ENCODE results near the gene HIKESHI. TPM values are rescaled to one million over a fixed set of nuclear protein-coding genes. Genes with fewer than 3 reads are reported as not detected.

Gene HIKESHI, protein sequence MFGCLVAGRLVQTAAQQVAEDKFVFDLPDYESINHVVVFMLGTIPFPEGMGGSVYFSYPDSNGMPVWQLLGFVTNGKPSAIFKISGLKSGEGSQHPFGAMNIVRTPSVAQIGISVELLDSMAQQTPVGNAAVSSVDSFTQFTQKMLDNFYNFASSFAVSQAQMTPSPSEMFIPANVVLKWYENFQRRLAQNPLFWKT
- total RNA-seq: 10 to 100 TPM; 53.5 to 54.9 TPM

DNA sequence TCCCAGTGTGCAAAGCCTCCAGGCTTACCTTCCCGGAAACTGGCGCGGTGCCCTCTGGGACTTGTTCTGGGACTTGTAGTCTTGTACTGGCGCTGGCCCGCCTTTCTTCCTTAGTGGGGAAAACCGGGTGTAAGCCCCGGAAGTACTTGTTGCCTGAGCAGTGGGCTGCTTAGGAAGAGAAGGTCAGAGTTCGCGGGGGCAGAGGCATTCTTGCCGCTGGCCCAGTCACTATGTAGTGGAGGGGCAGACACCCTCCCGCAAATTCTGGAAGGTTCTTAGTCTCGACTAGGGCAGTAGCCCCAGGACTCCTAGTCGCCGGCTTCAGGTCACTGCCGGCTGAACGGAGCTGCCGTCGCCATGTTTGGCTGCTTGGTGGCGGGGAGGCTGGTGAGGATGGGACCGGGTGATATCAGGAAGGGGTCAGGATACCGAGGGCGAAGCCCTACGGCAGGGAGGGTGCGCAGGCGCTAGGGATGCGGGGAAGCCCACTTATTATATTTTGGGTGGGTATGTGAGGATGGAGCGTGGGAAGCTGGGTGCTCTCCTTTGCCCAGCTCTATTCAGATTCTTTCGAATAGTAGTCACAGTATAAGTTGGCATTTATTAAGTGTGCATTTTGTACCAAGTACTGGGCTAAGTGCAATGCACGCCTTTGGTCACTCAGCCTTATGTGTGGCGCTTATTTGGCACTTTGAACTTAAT is at the start of gene HIKESHI:
HIKESHI (plus strand) TSS at position 149 of the 702 bp plus-strand sequence; CDS start at position 358, 209 bp downstream.
- ChIA-PET POLR2A (interaction anchor here (0.9 kb wide), 1 partner anchor 9 kb away, joined by 9 read pairs; no protein-coding TSS in a partner anchor), CTCF (no interaction called here)

DNA sequence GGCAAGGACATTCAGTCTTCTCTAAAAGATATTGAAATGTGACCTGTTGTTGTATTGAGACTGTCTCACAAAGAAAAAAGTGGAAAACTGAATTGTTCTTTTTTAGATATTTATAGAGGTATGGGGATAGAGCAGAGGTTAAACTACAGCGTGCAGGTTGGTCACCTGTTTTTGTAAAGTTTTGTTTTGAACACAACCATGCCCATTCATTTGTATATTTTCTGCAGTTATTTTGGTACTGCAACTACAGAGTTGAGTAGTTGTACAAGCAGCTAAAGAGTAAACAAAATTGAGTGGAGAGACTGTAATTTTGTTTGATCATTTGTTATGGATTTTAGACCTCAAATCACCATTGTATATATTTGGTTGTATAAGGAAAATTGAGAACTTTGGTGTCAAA is 46.1 kb upstream of the HIKESHI start:
- ChIA-PET POLR2A (interaction anchor here (1.0 kb wide), 1 partner anchor 11 kb away, joined by 3 read pairs; the partner anchor contains the start of gene EED), CTCF (no interaction called here)

DNA sequence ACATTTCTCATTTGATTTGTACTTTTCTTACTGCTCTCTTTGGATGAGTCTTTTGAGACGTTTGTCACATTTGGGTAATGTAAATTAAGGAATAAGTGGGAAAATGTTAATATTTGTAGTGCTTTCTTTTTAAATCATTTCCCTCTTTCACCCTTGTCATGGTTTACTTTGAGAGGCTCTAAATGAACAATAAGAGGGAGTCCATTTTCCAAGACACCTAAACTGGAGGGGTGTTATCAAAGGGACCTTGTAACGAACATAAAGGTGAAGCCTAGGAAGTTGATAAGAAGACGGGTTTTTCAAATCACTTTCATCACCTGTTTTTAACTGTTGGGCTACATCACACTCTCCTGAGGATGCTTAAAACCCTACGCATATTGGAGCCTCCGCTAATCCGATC is 45.4 kb upstream of the HIKESHI start:
- ChIA-PET POLR2A (interaction anchor here (1.0 kb wide), 1 partner anchor 12 kb away, joined by 3 read pairs; the partner anchor contains the start of gene EED), CTCF (no interaction called here)

DNA sequence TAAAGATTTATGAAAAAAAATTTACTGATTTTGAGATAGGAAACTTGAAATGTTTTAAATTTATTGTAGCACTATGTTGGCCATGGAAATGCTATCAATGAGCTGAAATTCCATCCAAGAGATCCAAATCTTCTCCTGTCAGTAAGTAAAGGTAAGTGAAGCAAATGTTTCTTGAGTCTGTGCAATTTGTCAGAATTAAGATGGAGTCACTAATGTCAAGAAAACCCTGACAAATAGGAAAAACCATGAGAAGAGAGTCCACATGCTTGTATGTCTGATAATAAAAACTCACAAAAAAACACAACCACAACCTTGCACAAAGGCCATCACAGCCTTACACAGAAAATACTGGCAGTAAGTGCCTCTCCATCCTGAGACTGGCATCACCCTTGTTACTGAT is 44.6 kb upstream of the HIKESHI start:
- CTCF ChIA-PET: interaction anchor here (0.7 kb wide), 1 partner anchor 36 kb away, joined by 4 read pairs; no protein-coding TSS in a partner anchor

GRCh38 chr11:86259730-86260129 is 42.3 kb upstream of the HIKESHI start:
- POLR2A ChIA-PET: interaction anchor here (0.7 kb wide), 1 partner anchor 632 kb away, joined by 4 read pairs; the partner anchor contains the start of gene TMEM126B

More for the DNA sequence above, 44.6 kb upstream of the HIKESHI start:
- POLR2A ChIA-PET: no interaction called here

DNA sequence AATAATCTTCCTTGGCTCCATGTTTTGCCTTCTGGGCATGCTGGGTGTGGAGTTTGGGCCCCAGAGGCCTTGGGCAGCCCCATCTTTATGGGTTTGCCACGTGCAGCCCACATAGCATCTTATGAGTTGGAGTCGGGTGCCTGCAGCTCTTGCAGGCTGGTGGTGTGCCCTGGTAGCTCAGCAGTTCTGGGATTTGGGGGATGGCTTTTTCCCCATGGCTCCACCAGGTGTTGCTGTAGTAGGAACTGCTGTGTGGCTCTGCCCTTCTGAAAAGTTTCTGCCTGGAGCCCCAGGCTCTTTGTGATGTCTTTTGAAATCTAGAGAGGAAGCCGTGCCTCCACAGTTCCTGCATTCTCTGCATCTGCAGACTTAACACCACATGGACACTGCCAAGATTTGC is 40.7 kb upstream of the HIKESHI start:
- CTCF ChIA-PET: interaction anchor here (0.6 kb wide), 1 partner anchor 40 kb away, joined by 3 read pairs; no protein-coding TSS in a partner anchor
- POLR2A ChIA-PET: no interaction called here

More at GRCh38 chr11:86259730-86260129, 42.3 kb upstream of the HIKESHI start:
- CTCF ChIA-PET: interaction anchor here (1.7 kb wide), 1 partner anchor 13 kb away, joined by 4 read pairs; no protein-coding TSS in a partner anchor

GRCh38 chr11:86262387-86262786 is 39.7 kb upstream of the HIKESHI start:
- POLR2A ChIA-PET: interaction anchor here (0.7 kb wide), 1 partner anchor 9 kb away, joined by 3 read pairs; no protein-coding TSS in a partner anchor
- CTCF ChIA-PET: interaction anchor here (0.7 kb wide), 1 partner anchor 23 kb away, joined by 3 read pairs; no protein-coding TSS in a partner anchor

- CTCF ChIA-PET: no interaction called here
These were observed 37.4 kb upstream of the HIKESHI start for GRCh38 chr11:86264649-86265048.

DNA sequence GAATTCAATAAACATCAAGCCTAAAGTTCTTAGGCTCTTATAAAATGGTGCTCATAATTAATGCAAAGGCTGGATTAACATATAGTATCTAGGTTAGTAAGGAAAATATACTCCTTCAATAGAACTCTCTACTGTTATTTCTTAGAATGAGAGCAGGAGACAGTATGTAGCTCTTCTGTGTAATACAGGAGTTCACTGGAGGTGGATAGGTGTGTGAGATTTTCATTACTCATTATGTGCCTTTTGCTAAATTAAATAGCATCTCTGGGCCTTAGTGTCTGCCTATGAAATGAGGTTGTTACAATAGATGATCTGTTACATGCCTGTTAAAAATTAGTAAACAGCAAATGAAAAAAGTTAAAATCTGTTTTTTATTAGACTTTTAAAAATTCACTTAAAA is 36.8 kb upstream of the HIKESHI start:
- ChIA-PET POLR2A (no interaction called here), CTCF (no interaction called here)

More at GRCh38 chr11:86264649-86265048, 37.4 kb upstream of the HIKESHI start:
- POLR2A ChIA-PET: no interaction called here

DNA sequence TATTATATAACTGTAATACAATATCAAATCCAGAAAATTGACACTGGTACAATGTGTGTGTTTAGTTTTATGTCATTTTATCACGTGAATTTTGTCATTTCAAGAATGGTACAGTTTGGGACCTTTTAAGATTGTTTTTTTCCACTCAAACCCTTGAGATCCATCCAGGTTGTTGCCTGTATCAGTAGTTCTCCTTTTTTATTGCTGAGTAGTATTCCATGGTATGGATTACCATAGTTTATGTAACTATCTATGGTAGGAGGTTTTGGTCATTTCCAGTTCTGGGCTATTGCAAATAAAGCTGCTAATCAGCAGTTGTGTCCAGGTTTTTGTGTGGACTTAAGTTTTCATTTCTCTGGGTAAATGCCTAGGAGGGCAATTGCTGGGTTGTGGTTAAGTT is 32.4 kb upstream of the HIKESHI start:
- CTCF ChIA-PET: no interaction called here
- POLR2A ChIA-PET: no interaction called here

DNA sequence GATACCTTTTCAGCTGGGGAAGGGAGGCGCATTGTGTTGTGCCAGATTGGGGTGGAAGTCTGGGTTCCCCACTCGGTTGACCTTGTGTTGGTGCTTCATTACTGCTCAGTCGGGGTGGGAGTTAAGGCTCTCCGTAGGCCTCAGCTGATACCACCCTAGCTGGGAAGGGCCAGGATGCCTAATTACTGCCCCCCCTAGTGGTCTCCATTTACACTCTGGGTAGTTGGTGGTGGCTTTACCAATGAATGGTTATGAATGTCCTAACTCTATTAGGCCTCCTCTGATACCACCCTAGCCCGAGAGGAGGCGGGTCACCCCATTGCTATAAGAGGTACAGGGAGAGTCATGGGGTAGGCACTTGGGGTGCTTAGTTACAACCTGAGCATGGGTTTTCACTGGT is 27.5 kb upstream of the HIKESHI start:
- POLR2A ChIA-PET: no interaction called here
- CTCF ChIA-PET: no interaction called here

DNA sequence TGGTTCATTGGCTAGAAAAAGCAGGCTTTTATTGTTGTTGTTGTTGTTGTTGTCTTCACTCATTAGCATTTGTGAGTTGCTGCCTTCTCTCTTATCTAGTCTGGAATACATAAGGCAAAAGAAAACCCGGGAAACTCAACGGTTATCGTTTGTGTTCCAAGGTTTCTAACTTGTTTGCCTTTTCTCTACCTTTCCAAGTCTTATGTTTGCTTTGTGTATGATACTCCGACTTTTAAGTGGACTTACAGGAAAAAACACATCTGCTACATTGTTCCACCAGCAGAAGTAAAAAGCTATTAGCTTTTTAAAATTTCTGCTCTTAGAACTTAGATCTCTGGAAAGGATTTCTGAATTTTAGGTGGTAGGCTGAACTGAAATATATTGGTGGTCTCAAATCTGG is 27.0 kb upstream of the HIKESHI start:
- CTCF ChIA-PET: no interaction called here
- POLR2A ChIA-PET: no interaction called here

DNA sequence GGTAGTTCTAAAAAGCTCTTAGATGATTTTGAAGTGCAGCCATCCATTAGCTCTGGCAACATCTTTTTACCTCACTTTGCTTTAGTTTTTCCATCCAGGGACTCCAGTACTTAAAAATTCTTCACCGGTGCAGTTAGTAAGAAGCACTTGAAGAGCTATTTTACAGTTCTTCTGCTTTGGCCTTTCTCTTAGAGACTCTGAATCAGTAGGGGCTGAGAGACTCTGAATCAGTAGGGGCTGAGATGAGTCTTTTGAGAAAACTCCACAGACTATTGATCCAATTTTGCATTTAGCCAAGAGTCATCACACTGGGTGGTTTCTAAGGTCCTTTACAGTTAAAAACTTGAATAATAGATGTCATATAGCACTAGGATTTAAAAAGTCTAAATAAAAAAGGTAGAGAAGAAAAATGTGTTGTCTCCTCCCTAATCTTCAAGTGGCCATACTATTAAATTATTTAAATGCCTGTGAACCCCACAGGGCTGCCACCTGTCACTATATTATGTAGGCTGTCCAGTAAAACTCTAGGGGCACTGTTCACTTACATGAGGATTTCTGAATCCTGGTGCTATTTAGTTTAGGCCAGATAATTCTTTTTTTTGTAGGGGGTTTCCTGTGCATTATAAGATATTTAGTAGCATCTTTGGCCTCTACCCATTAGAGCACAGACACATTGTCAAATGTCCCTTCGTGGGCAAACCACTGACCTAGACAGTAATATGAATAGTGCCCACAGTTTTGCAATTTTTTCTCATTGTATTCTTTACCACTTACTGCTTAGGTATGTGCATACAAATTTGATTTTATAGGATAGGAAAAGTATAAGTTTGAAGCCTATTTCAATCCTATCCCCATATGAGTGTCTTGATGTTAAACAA is 26.3 kb upstream of the HIKESHI start:
- ChIA-PET POLR2A (interaction anchor here (0.6 kb wide), 2 partner anchors 11 to 43 kb away, joined by 3 to 8 read pairs; no protein-coding TSS in a partner anchor), CTCF (no interaction called here)

DNA sequence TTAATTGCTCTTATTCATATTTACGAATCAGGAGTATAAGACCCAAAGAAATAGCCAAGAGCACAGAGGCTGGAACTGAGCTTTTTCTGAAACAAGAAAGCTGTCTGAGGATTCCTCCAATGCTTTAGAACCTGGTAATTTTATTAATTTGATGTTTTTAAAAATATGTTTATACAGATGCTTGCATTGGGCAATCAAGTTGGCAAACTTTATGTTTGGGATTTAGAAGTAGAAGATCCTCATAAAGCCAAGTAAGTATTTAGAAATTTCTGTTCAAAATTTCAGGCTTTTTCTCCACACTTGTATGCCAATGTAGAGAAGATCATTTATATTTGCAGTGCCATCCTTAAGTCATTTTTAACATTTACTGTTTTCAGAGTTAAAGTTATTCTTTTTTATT is 24.3 kb upstream of the HIKESHI start:
- ChIA-PET POLR2A (no interaction called here), CTCF (interaction anchor here (1.3 kb wide), 1 partner anchor 11 kb away, joined by 3 read pairs; no protein-coding TSS in a partner anchor)

- POLR2A ChIA-PET: no interaction called here
- CTCF ChIA-PET: interaction anchor here (1.3 kb wide), 1 partner anchor 10 kb away, joined by 3 read pairs; no protein-coding TSS in a partner anchor
These were observed 23.8 kb upstream of the HIKESHI start for GRCh38 chr11:86278226-86278625.

GRCh38 chr11:86279747-86280146 is 22.3 kb upstream of the HIKESHI start:
- CTCF ChIA-PET: interaction anchor here (0.6 kb wide), 1 partner anchor 242 kb away, joined by 5 read pairs; no protein-coding TSS in a partner anchor
- POLR2A ChIA-PET: no interaction called here

GRCh38 chr11:86287468-86287796 is 14.6 kb upstream of the HIKESHI start:
- ChIA-PET CTCF (interaction anchor here (1.2 to 1.5 kb wide), 2 partner anchors 41 to 169 kb away, joined by 3 to 4 read pairs; no protein-coding TSS in a partner anchor), POLR2A (interaction anchor here (1.0 to 1.5 kb wide), 4 partner anchors 39 to 339 kb away, joined by 4 to 5 read pairs (median 4); partner anchors contain the start of gene PICALM)

GRCh38 chr11:86288776-86289507 is 13.1 kb upstream of the HIKESHI start:
- POLR2A ChIA-PET: interaction anchor here (0.6 to 0.7 kb wide), 3 partner anchors 87 to 341 kb away, joined by 3 to 6 read pairs (median 3); no protein-coding TSS in a partner anchor
- CTCF ChIA-PET: interaction anchor here (0.9 to 1.4 kb wide), 5 partner anchors 11 to 263 kb away, joined by 3 to 4 read pairs (median 3); no protein-coding TSS in a partner anchor
